H9 (cell line): ENCODE data around the gene SERPINB2. TPM values are rescaled to one million over a fixed set of nuclear protein-coding genes. Genes with fewer than 3 reads are reported as not detected.

Source experiments
- DNase-seq: peaks from one replicate; pipeline ENCODE4 v3.0.0-alpha.2; 2017
- H2AFZ ChIP-seq: one replicate; pipeline ENCODE4 v1.6.1; 2013; ENCODE audit warnings: mild to moderate bottlenecking, low read length, control low read depth, moderate library complexity
- H2AK5ac ChIP-seq: 2 replicates; pipeline ENCODE4 v1.6.1; 2013; ENCODE audit warnings: low read length, control low read depth, mixed read lengths; ENCODE audit not compliant: insufficient read length
- H2BK120ac ChIP-seq: one replicate; pipeline ENCODE4 v1.6.1; 2013; ENCODE audit warnings: low read depth, mild to moderate bottlenecking, low read length, control low read depth, inconsistent platforms; ENCODE audit not compliant: poor library complexity, severe bottlenecking
- H2BK12ac ChIP-seq: 2 replicates; pipeline ENCODE4 v1.6.1; 2013; ENCODE audit warnings: low read length, control low read depth, mixed read lengths, low read depth; ENCODE audit not compliant: insufficient read length
- H2BK15ac ChIP-seq: 2 replicates; pipeline ENCODE4 v1.6.1; 2013; ENCODE audit warnings: low read depth, low read length, control low read depth
- H2BK20ac ChIP-seq: one replicate; pipeline ENCODE4 v1.6.1; 2013; ENCODE audit warnings: low read depth, mild to moderate bottlenecking, low read length, control low read depth, inconsistent platforms; ENCODE audit not compliant: poor library complexity, severe bottlenecking
- H2BK5ac ChIP-seq: 2 replicates; pipeline ENCODE4 v1.6.1; 2013; ENCODE audit warnings: low read length, control low read depth, mixed read lengths; ENCODE audit not compliant: insufficient read length
- H3K14ac ChIP-seq: 2 replicates; pipeline ENCODE4 v1.6.1; 2013; ENCODE audit warnings: low read length, control low read depth; ENCODE audit not compliant: insufficient read depth
- H3K18ac ChIP-seq: 2 replicates; pipeline ENCODE4 v1.6.1; 2013; ENCODE audit warnings: low read depth, mild to moderate bottlenecking, mixed read lengths, low read length, control low read depth; ENCODE audit not compliant: insufficient read length
- H3K23ac ChIP-seq: 2 replicates; pipeline ENCODE4 v1.6.1; 2013; ENCODE audit warnings: low read length, control low read depth, mixed read lengths, low read depth; ENCODE audit not compliant: insufficient read length
- H3K23me2 ChIP-seq: 2 replicates; pipeline ENCODE4 v1.6.1; 2013; ENCODE audit warnings: low read depth, mild to moderate bottlenecking, mixed read lengths, low read length, control low read depth; ENCODE audit not compliant: insufficient read length, poor library complexity, severe bottlenecking
- H3K27ac ChIP-seq: 2 replicates; pipeline ENCODE4 v1.5.1; 2013; ENCODE audit warnings: low read length, control low read depth, mixed read lengths, low read depth; ENCODE audit not compliant: insufficient read length
- H3K27me3 ChIP-seq: 2 replicates; pipeline ENCODE4 v1.6.1; 2013; ENCODE audit warnings: low read length, control low read depth, inconsistent platforms; ENCODE audit not compliant: insufficient read depth
- H3K4ac ChIP-seq: 2 replicates; pipeline ENCODE4 v1.6.1; 2013; ENCODE audit warnings: low read depth, mild to moderate bottlenecking, control low read depth, inconsistent platforms, low read length, moderate library complexity
- H3K4me1 ChIP-seq: 2 replicates; pipeline ENCODE4 v1.6.1; 2013; ENCODE audit warnings: low read length, control low read depth, inconsistent platforms; ENCODE audit not compliant: insufficient read depth
- H3K4me2 ChIP-seq: 2 replicates; pipeline ENCODE4 v1.6.1; 2013; ENCODE audit warnings: low read length, control low read depth, mixed read lengths; ENCODE audit not compliant: insufficient read length, insufficient read depth
- H3K56ac ChIP-seq: 2 replicates; pipeline ENCODE4 v1.6.1; 2013; ENCODE audit warnings: low read depth, mild to moderate bottlenecking, mixed read lengths, low read length, control low read depth; ENCODE audit not compliant: insufficient read length
- H3K79me1 ChIP-seq: 2 replicates; pipeline ENCODE4 v1.6.1; 2013; ENCODE audit warnings: low read depth, mild to moderate bottlenecking, moderate library complexity, low read length, control low read depth, inconsistent platforms; ENCODE audit not compliant: insufficient read depth, poor library complexity, severe bottlenecking
- H3K79me2 ChIP-seq: 2 replicates; pipeline ENCODE4 v1.6.1; 2013; ENCODE audit warnings: low read length, control low read depth, inconsistent platforms; ENCODE audit not compliant: insufficient read depth
- H3K9ac ChIP-seq: 2 replicates; pipeline ENCODE4 v1.6.1; 2013; ENCODE audit warnings: low read length, control low read depth, mixed read lengths; ENCODE audit not compliant: insufficient read length; ENCODE audit errors: extremely low read depth
- H3K9me3 ChIP-seq: one replicate; pipeline ENCODE4 v1.6.1; 2013; ENCODE audit warnings: low read depth, low read length, inconsistent platforms; ENCODE audit not compliant: control insufficient read depth
- H3T11ph ChIP-seq: one replicate; pipeline ENCODE4 v1.6.1; 2013; ENCODE audit warnings: mild to moderate bottlenecking, low read length, control low read depth, inconsistent platforms
- H4K20me1 ChIP-seq: one replicate; pipeline ENCODE4 v1.6.1; 2013; ENCODE audit not compliant: control insufficient read depth, insufficient read length, insufficient read depth
- H4K5ac ChIP-seq: 2 replicates; pipeline ENCODE4 v1.6.1; 2013; ENCODE audit warnings: low read depth, mild to moderate bottlenecking, mixed read lengths, low read length, control low read depth; ENCODE audit not compliant: insufficient read length
- H4K8ac ChIP-seq: replicated peaks from 2 replicates; pipeline ENCODE4 v1.6.1; 2013; ENCODE audit warnings: low read length, control low read depth, mixed read lengths, low read depth; ENCODE audit not compliant: insufficient read length
- H4K91ac ChIP-seq: 2 replicates; pipeline ENCODE4 v1.6.1; 2013; ENCODE audit warnings: low read depth, mild to moderate bottlenecking, moderate library complexity, mixed read lengths, low read length, control low read depth; ENCODE audit not compliant: insufficient read length
- H3K27ac Mint-ChIP-seq, 3 experiments: 2 replicates in 2 of 3; 3 replicates in 1 of 3; pipeline ENCODE4 v1.8.0; 2020 to 2021; ENCODE audit warnings: mixed read lengths in 3 of 3, mild to moderate bottlenecking in 1 of 3, moderate library complexity in 1 of 3
- H3K27me3 Mint-ChIP-seq: 2 replicates; pipeline ENCODE4 v1.8.0; 2021; ENCODE audit warnings: low read depth, mild to moderate bottlenecking, moderate library complexity, mixed read lengths
- H3K36me3 Mint-ChIP-seq, 3 experiments: 2 replicates in 2 of 3; 3 replicates in 1 of 3; pipeline ENCODE4 v1.8.0; 2020 to 2021; ENCODE audit warnings: low read depth in 3 of 3, mixed read lengths in 3 of 3; ENCODE audit not compliant: insufficient read depth in 1 of 3
- H3K4me1 Mint-ChIP-seq, 2 experiments: 2 replicates each; pipeline ENCODE4 v1.8.0; 2020; ENCODE audit warnings: mixed read lengths in 2 of 2
- H3K4me3 Mint-ChIP-seq, 2 experiments: 2 replicates in 1 of 2; 3 replicates in 1 of 2; pipeline ENCODE4 v1.8.0; 2020 to 2021; ENCODE audit warnings: mild to moderate bottlenecking in 2 of 2, mixed read lengths in 2 of 2, moderate library complexity in 1 of 2
- H3K9me3 Mint-ChIP-seq, 2 experiments: 2 replicates in 1 of 2; 3 replicates in 1 of 2; pipeline ENCODE4 v1.8.0; 2020; ENCODE audit warnings: mild to moderate bottlenecking in 2 of 2, mixed read lengths in 2 of 2, moderate library complexity in 1 of 2
- CTCF ChIP-seq: fragments of 200-600 bp; sonication (generic); conservative IDR thresholded peaks from 3 replicates; pipeline ENCODE4 v1.8.0; 2021; ENCODE audit warnings: antibody characterized with exemption, mild to moderate bottlenecking
- WGBS: extraction: QIAGEN DNeasy Blood & Tissue Kit; methylation state at CpG from one replicate; pipeline ENCODE4 v1.1.7; 2013; ENCODE audit warnings: missing lambda C conversion rate, low lambda C conversion rate, mixed read lengths; ENCODE audit not compliant: insufficient read length; ENCODE audit errors: extremely low coverage; 5-methylcytosine and 5-hydroxymethylcytosine counted together
- total RNA-seq: library from RNA; stranded (reverse); gene quantifications from 2 replicates; pipeline ENCODE4 v1.2.1, GENCODE V29; 2021

SERPINB2 gene
- total RNA-seq, 1 experiment from 2014 or later, result not detected

GRCh38 chr18:63889626-63890025 is 2.1 kb downstream of the SERPINB2 start:
- Histone ChIP-seq H2BK5ac (no peak overlapping the region), H4K20me1 (no peaks in the 10 kb centered on the region), H2AK5ac (no peak overlapping the region), H3T11ph (no peak overlapping the region), H2AFZ (no peak overlapping the region), H3K23ac (no peak overlapping the region), H3K23me2 (no peaks in the 10 kb centered on the region), H4K5ac (no peak overlapping the region), H3K56ac (no peak overlapping the region), H3K4me1 (no peaks in the 10 kb centered on the region), H3K9ac (no peak overlapping the region), H2BK120ac (no peak overlapping the region), H3K27ac (no peak overlapping the region), H3K18ac (no peak overlapping the region), H4K8ac (no peak overlapping the region), H3K14ac (no peak overlapping the region), H4K91ac (no peak overlapping the region), H3K4me2 (no peak overlapping the region), H2BK12ac (no peak overlapping the region), H2BK15ac (no peak overlapping the region), H3K79me2 (no peaks in the 10 kb centered on the region), H3K27me3 (no peaks in the 10 kb centered on the region), H2BK20ac (no peak overlapping the region), H3K4ac (no peak overlapping the region), H3K79me1 (no peaks in the 10 kb centered on the region), H3K9me3 (no peaks in the 10 kb centered on the region)
- no peaks in the 10 kb centered on the region for H3K27me3 Mint-ChIP-seq
- no peak overlapping the region for H3K27ac Mint-ChIP-seq
- no peak for TF ChIP-seq CTCF
- H3K4me1 Mint-ChIP-seq, result no peaks in the 10 kb centered on the region
- no peaks in the 10 kb centered on the region for H3K36me3 Mint-ChIP-seq
- no CpG with 5 or more reads among the region's 2 CpGs for WGBS
- H3K4me3 Mint-ChIP-seq, result no peak overlapping the region
- no peak for DNase-seq
- no peaks in the 10 kb centered on the region for H3K9me3 Mint-ChIP-seq
